Neural progenitor cell (in vitro differentiated cells): ENCODE results near the gene TMCO1. TPM values are rescaled to one million over a fixed set of nuclear protein-coding genes. Genes with fewer than 3 reads are reported as not detected.

ENCODE experiments used
- DNase-seq: peaks from one replicate; pipeline ENCODE4 v3.0.0-alpha.2; 2016; ENCODE audit warnings: low spot score
- H2AFZ ChIP-seq: fragments of 200-600 bp; sonication (generic); replicated peaks from 2 replicates; pipeline ENCODE4 v1.6.1; 2016; ENCODE audit warnings: antibody characterized with exemption
- H3F3A ChIP-seq: fragments of 200-600 bp; sonication (generic); 2 replicates; pipeline ENCODE4 v1.6.1; 2016; ENCODE audit warnings: antibody characterized with exemption, low read depth
- H3K27ac ChIP-seq: fragments of 200-600 bp; sonication (generic); 2 replicates; pipeline ENCODE4 v1.5.1; 2016; ENCODE audit warnings: mild to moderate bottlenecking
- H3K27me3 ChIP-seq: fragments of 200-600 bp; sonication (generic); 2 replicates; pipeline ENCODE4 v1.6.1; 2016; ENCODE audit warnings: mild to moderate bottlenecking, moderate library complexity
- H3K36me3 ChIP-seq: fragments of 200-600 bp; sonication (generic); 2 replicates; pipeline ENCODE4 v1.5.1; 2016
- H3K4me1 ChIP-seq: fragments of 200-600 bp; sonication (generic); 2 replicates; pipeline ENCODE4 v1.6.1; 2016; ENCODE audit warnings: mixed run types
- H3K4me2 ChIP-seq: fragments of 200-600 bp; sonication (generic); 2 replicates; pipeline ENCODE4 v1.6.1; 2016
- H3K4me3 ChIP-seq: fragments of 200-600 bp; sonication (generic); 2 replicates; pipeline ENCODE4 v1.5.1; 2016
- H3K79me2 ChIP-seq: fragments of 200-600 bp; sonication (generic); 2 replicates; pipeline ENCODE4 v1.6.1; 2016; ENCODE audit warnings: low read depth
- H3K9ac ChIP-seq: fragments of 200-600 bp; sonication (generic); 2 replicates; pipeline ENCODE4 v1.6.1; 2016
- H3K9me3 ChIP-seq: fragments of 200-600 bp; sonication (generic); 2 replicates; pipeline ENCODE4 v1.5.1; 2016; ENCODE audit warnings: low read depth
- H4K20me1 ChIP-seq: fragments of 200-600 bp; sonication (generic); 2 replicates; pipeline ENCODE4 v1.6.1; 2016; ENCODE audit warnings: low read depth
- H3K27ac Mint-ChIP-seq: 3 replicates; pipeline ENCODE4 v1.8.0; 2021; ENCODE audit warnings: mixed read lengths
- H3K27me3 Mint-ChIP-seq: 2 replicates; pipeline ENCODE4 v1.8.0; 2022; ENCODE audit warnings: low read depth, mild to moderate bottlenecking, inconsistent platforms, moderate library complexity, mixed read lengths; ENCODE audit not compliant: insufficient read depth
- H3K36me3 Mint-ChIP-seq: 3 replicates; pipeline ENCODE4 v1.8.0; 2021; ENCODE audit warnings: mixed read lengths
- H3K4me1 Mint-ChIP-seq: 3 replicates; pipeline ENCODE4 v1.8.0; 2021; ENCODE audit warnings: mixed read lengths
- H3K4me3 Mint-ChIP-seq: 3 replicates; pipeline ENCODE4 v1.8.0; 2021; ENCODE audit warnings: mild to moderate bottlenecking, moderate library complexity, mixed read lengths
- H3K9me3 Mint-ChIP-seq: 3 replicates; pipeline ENCODE4 v1.8.0; 2020; ENCODE audit warnings: mixed read lengths
- CTCF ChIP-seq: fragments of 200-600 bp; sonication (generic); IDR thresholded peaks from 2 replicates; pipeline ENCODE4 v1.5.1; 2017; ENCODE audit warnings: antibody characterized with exemption, mild to moderate bottlenecking
- EZH2 ChIP-seq: fragments of 200-600 bp; sonication (generic); IDR thresholded peaks from 2 replicates; pipeline ENCODE4 v1.6.1; 2017; ENCODE audit warnings: antibody characterized with exemption, mild to moderate bottlenecking, moderate library complexity
- EZH2phosphoT487 ChIP-seq: fragments of 200-600 bp; sonication (generic); IDR thresholded peaks from 2 replicates; pipeline ENCODE4 v1.6.1; 2017; ENCODE audit warnings: antibody characterized with exemption
- total RNA-seq: library from RNA; depleted of rRNA; stranded (reverse); fragments of >200 nt; gene quantifications from 2 replicates; pipeline ENCODE4 v1.2.3, GENCODE V29; 2015; ENCODE audit warnings: low replicate concordance

The TMCO1 gene, protein sequence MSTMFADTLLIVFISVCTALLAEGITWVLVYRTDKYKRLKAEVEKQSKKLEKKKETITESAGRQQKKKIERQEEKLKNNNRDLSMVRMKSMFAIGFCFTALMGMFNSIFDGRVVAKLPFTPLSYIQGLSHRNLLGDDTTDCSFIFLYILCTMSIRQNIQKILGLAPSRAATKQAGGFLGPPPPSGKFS
- 51.2 and 89.4 TPM in 2 replicates for total RNA-seq

DNA sequence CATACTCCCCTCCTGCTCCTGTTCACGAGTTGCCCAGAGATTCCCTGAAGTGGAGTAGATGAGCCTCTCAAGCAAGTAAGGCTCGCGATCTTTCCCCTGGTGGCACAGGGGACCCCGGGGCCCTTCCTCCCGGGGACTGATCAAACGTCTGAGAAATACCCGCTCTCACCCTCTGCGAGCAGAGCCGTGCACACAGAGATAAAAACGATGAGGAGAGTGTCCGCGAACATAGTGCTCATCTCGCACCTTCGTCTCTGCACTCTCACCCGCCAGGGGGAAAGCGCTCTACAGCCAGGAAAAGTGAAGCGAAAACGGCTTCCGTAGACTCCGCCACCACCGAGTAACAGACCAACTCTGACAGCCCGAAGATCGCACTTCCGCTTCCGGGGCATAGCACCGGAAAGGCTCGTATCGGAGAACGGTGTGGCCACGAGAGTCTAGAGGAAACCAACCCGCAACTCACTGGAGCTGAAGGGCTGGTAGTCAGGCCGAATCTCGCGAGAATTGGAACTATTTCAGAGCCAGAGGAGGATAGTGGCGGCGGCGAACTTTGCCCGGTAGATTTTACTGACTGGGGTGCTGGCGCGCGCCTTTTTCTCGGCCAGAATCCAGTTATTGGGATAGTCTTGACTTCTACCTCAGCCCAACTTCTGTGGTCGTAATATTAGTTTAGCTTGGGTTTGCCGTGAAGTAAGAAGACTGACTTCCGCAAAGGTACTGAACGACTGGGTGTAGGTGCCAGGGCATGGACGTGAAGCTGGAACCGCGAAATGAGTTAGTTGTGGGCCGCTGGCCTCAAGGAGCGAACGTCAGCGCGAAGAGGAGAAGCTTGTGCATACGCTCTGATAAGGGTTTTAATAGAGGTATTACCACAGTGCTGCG lies at the start of gene TMCO1:
TMCO1 (minus strand) TSS at position 356 of the 882 bp plus-strand sequence; CDS start at position 239, 117 bp downstream.
- Mint-ChIP-seq H3K36me3 (peaks cover 4% of the 10 kb centered on the region), H3K9me3 (no peaks in the 10 kb centered on the region), H3K4me3 (peak within 1 kb of the TSS; percentile 98), H3K27ac (peak within 1 kb of the TSS; percentile 97), H3K27me3 (no peaks in the 10 kb centered on the region), H3K4me1 (peaks cover 21% of the 10 kb centered on the region)
- H3K36me3 ChIP-seq = peaks cover 3% of the 10 kb centered on the region
- H3K79me2 ChIP-seq = peaks cover 28% of the 10 kb centered on the region
- peak within 1 kb of the TSS; percentile 88 for H3K4me3 ChIP-seq
- peak within 1 kb of the TSS; percentile 89 for H3K27ac ChIP-seq
- H3K4me1 ChIP-seq = peaks cover 8% of the 10 kb centered on the region
- peak; percentile 33 for TF ChIP-seq CTCF
- TF ChIP-seq EZH2 = peak; percentile 68
- peak; percentile 63 for TF ChIP-seq EZH2phosphoT487
- no peaks in the 10 kb centered on the region for H3K27me3 ChIP-seq
- H3K9me3 ChIP-seq = no peaks in the 10 kb centered on the region
- peak within 1 kb of the TSS; percentile 86 for H3K4me2 ChIP-seq
- H2AFZ ChIP-seq = peak within 1 kb of the TSS; percentile 98
- H4K20me1 ChIP-seq = no peaks in the 10 kb centered on the region
- peak within 1 kb of the TSS; percentile 93 for H3K9ac ChIP-seq
- peaks cover 10% of the 10 kb centered on the region for H3F3A ChIP-seq
- DNase-seq = peak; percentile 99

DNA sequence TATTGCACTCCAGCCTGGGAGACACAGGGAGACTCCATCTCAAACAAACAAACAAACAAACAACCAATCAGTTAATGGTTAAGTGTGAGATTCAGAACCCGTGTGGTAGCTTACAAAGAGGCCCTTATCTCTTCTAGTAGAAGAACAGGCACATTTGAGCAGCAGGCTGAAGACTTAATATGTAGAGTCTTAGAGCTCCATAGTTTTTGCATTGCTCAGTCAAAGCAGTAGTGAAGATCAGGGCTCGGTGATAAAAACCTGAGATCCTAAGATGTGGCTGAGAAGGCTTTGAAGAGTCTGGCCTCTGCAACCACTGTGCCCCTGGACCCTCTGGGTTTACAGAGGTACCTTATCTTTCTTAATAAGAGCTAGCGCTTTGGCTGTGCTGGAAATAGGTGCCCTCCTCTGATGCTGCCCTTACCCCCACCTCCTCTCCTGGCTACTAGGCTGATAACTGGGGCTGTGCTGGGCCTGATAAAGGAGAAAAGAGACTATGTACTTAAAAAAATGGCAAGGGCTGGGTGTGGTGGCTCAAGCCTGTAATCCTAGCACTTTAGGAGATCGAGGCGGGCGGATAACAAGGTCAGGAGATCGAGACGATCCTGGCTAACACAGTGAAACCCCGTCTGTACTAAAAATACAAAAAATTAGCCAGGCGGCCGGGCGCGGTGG lies 48.3 kb upstream of the TMCO1 start:
- Mint-ChIP-seq H3K4me3 (no peak overlapping the region), H3K27me3 (peaks cover 2% of the 10 kb centered on the region), H3K4me1 (peaks cover 5% of the 10 kb centered on the region), H3K36me3 (no peaks in the 10 kb centered on the region), H3K9me3 (peaks cover 4% of the 10 kb centered on the region), H3K27ac (no peak overlapping the region)
- no peaks in the 10 kb centered on the region for H3F3A ChIP-seq
- no peak for DNase-seq
- H3K27ac ChIP-seq = no peak overlapping the region
- no peaks in the 10 kb centered on the region for H3K79me2 ChIP-seq
- no peaks in the 10 kb centered on the region for H3K27me3 ChIP-seq
- no peaks in the 10 kb centered on the region for H4K20me1 ChIP-seq
- H3K4me3 ChIP-seq = no peak overlapping the region
- no peak overlapping the region for H3K4me2 ChIP-seq
- TF ChIP-seq CTCF (no peak), EZH2phosphoT487 (no peak), EZH2 (no peak)
- no peaks in the 10 kb centered on the region for H3K4me1 ChIP-seq
- no peak overlapping the region for H2AFZ ChIP-seq
- no peaks in the 10 kb centered on the region for H3K9me3 ChIP-seq
- no peak overlapping the region for H3K9ac ChIP-seq
- H3K36me3 ChIP-seq = no peaks in the 10 kb centered on the region

- no peaks in the 10 kb centered on the region for H3K9me3 ChIP-seq
- no peaks in the 10 kb centered on the region for H3K36me3 ChIP-seq
- peaks cover 2% of the 10 kb centered on the region for H3K27me3 Mint-ChIP-seq
- no peaks in the 10 kb centered on the region for H3K27me3 ChIP-seq
- H3K4me3 ChIP-seq = no peak overlapping the region
- H3K4me1 ChIP-seq = no peaks in the 10 kb centered on the region
- H3K36me3 Mint-ChIP-seq = no peaks in the 10 kb centered on the region
- no peak overlapping the region for H3K27ac ChIP-seq
- H3K4me3 Mint-ChIP-seq = no peak overlapping the region
- TF ChIP-seq EZH2 (no peak), EZH2phosphoT487 (no peak), CTCF (no peak)
- H2AFZ ChIP-seq = no peak overlapping the region
- no peaks in the 10 kb centered on the region for H4K20me1 ChIP-seq
- H3K4me2 ChIP-seq = no peak overlapping the region
- no peaks in the 10 kb centered on the region for H3F3A ChIP-seq
- H3K9ac ChIP-seq = no peak overlapping the region
- H3K9me3 Mint-ChIP-seq = peaks cover 4% of the 10 kb centered on the region
- H3K4me1 Mint-ChIP-seq = peaks cover 5% of the 10 kb centered on the region
- H3K27ac Mint-ChIP-seq = no peak overlapping the region
- DNase-seq = no peak
- no peaks in the 10 kb centered on the region for H3K79me2 ChIP-seq
Observed at GRCh38 chr1:165816157-165816556, 47.5 kb upstream of the TMCO1 start.
